Measurements from ENCODE around the gene KDM4E.
"Not testable (repeated sequence)": the region's sequence is repeated elsewhere in the genome, so short reads cannot be mapped to it uniquely, and the experiment has no call there.

The KDM4E gene

DNA sequence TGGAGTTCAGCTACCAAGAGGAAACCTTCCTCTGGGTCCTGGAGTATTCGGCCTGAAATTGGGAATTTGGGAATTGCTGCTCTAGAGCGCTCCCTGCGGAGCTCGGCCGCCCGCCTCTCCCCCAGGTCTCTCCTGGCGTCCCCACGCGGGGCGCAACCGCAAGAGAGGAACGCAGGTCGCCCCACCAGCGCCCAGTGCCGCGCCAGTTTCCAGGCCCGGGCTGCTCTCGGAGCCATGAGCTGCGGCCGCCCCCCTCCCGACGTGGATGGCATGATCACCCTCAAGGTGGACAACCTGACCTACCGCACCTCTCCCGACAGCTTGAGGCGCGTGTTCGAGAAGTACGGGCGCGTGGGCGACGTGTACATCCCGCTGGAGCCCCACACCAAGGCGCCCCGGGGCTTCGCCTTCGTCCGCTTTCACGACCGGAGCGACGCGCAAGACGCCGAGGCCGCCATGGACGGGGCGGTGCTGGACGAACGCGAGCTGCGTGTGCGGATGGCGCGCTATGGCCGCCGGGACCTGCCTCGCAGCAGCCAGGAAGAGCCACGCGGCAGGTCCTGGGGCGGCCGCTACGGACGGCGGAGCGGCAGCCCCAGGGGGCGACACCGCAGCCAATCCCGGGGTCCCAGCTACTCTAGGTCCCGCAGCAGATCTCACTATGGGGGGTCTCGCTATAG lies 12.4 kb downstream of the KDM4E start:
- H3K36me3 Mint-ChIP-seq, H3K9me3 Mint-ChIP-seq, H3K4me3 Mint-ChIP-seq, H3K4me1 Mint-ChIP-seq, H3K27ac Mint-ChIP-seq: not testable (repeated sequence)
- H3K27me3 Mint-ChIP-seq: peaks cover 26% of the 10 kb centered on the region

DNA sequence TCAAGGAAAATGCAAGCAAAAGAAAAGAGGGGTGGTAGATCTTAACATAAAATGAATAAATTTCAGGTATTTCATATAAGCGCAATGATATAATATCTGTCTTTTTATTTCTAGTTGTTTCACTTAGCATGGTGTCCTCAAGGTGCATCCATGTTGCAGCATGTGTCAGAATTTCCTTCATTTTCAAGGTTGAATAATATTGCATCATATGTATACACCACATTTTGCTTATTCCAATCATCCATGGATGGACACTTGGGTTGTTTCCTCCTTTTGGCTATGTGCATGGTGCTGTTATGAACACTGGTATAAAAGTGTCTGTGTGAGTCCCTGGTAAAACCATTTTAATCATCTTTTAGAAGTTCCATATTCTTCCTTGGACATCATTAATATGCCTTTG lies 17.2 kb downstream of the KDM4E start:
- no peak overlapping the region for H3K27ac Mint-ChIP-seq
- H3K27me3 Mint-ChIP-seq: peaks cover 20% of the 10 kb centered on the region
- H3K4me1 Mint-ChIP-seq: no peaks in the 10 kb centered on the region
- H3K4me3 Mint-ChIP-seq: no peak overlapping the region
- no peaks in the 10 kb centered on the region for H3K9me3 Mint-ChIP-seq
- H3K36me3 Mint-ChIP-seq: peaks cover 5% of the 10 kb centered on the region

DNA sequence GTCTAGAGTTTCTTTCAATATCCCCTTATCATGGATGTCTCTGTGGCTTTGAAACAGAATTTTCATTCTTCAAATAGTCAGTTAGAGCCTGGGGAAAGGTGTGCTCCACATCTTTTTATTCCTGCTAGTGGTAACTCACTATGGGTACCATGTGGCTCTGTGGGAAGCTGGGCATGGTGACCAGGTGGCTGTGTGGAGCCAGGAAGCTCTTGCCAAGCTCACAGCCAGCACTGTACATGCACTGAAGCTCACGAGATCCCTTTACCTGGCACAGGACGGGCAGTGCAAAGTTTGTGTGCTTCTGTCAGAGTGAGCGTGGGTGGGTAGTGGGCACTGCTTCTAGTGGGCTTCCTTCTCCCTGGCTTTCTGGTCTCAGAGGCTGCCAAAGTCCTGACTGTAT lies 17.8 kb downstream of the KDM4E start:
- Mint-ChIP-seq H3K27ac (no peak overlapping the region), H3K36me3 (peaks cover 5% of the 10 kb centered on the region), H3K4me3 (no peak overlapping the region), H3K4me1 (no peaks in the 10 kb centered on the region), H3K9me3 (no peaks in the 10 kb centered on the region), H3K27me3 (peaks cover 20% of the 10 kb centered on the region)

DNA sequence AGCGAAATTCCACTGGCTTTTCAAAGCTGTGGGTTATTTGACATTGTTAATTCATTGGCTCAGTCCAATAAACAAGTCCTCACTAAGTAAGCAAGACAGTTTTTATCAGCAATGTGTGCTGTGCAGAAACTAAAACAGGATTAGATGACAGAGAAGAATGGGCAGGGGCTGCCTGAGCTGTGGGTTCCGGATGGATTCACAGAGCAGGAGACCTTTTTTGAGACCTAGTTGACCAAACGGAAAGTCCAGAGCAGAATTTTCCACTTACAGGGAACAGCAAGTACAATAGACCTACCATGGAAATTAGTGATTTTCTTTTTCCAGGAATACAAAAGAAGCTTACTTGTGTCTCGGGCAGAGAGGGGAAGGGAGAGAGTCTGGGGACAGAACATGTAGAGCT lies 19.0 kb downstream of the KDM4E start:
- no peaks in the 10 kb centered on the region for H3K4me1 Mint-ChIP-seq

DNA sequence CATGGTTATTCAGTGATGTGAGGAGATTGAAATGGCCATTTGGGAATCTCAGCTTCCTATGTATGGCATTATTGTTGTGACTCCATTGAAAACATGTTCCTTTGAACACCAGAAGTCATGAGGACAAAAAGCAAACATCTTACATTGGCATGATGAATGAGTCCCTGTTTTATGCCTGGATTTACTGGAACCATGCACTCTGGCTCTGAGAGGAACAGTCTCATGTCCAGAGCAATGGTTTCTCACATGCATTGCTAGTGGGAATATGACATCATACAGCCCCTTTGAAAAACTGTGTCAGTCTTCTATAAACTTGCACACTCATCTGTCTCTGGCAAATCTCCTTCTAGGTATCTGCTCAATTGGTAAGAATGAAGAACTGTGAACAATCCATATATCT lies 20.8 kb downstream of the KDM4E start:
- no peaks in the 10 kb centered on the region for H3K36me3 Mint-ChIP-seq
- H3K4me3 Mint-ChIP-seq: no peak overlapping the region
- no peaks in the 10 kb centered on the region for H3K9me3 Mint-ChIP-seq
- H3K27me3 Mint-ChIP-seq: peaks cover 15% of the 10 kb centered on the region
- H3K27ac Mint-ChIP-seq: no peak overlapping the region
- H3K4me1 Mint-ChIP-seq: no peaks in the 10 kb centered on the region

More for the DNA sequence above, 19.0 kb downstream of the KDM4E start:
- Mint-ChIP-seq H3K36me3 (peaks cover 2% of the 10 kb centered on the region), H3K9me3 (no peaks in the 10 kb centered on the region), H3K4me3 (no peak overlapping the region), H3K27me3 (peaks cover 16% of the 10 kb centered on the region), H3K27ac (no peak overlapping the region)

DNA sequence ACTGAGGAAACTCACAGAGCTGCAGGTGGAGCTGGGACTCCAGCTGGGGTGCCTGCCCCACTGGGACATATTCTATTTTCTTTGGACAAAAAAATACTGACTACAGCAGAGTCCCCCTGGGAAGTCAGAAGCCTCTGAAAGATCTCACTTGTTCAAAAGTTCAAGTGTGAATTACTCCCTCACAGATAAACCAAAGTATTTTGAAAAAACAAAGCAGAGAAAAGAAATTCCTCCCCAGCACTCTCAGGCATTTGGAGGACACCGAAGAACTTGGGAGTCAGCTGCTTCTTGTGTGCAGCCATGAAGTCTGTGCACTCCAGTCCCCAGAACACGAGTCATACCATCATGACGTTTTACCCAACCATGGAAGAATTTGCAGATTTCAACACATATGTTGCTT lies 24.1 kb downstream of the KDM4E start, which contains the start of gene KDM4F:
Gene KDM4F (plus strand): TSS at position 301 of the 400 bp plus-strand sequence.
- not testable (repeated sequence) for H3K9me3 Mint-ChIP-seq, H3K27ac Mint-ChIP-seq, H3K4me1 Mint-ChIP-seq, H3K4me3 Mint-ChIP-seq, H3K36me3 Mint-ChIP-seq
- H3K27me3 Mint-ChIP-seq: peaks cover 19% of the 10 kb centered on the region

DNA sequence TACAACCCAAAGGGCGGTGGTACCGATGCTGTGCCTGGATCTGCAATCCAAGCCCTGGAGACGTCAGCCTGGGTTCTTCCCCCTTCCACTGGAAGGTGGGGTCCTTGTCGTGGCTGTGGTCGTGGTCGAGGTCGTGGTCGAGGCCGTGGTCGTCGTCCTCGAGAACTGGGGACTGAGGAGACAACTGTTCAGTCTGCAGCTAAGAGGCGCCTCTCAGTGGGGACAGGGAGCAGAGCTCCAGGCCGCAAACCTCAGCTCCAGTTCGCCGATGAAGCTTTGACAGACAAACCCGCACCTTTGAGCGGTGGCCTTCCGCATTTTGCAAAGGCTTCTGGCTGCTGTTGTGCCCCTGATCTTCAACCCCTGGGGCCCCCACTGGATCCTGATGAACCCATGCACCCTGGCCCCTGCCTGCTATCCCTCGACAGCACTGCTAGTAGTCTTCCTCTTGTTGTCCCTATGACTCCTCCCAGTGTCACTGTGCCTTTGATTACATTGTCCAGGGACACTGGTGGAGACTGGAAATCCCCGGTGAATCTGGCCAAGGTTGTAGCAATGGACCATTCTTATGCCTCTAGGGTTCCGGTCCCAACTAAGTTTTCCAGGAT lies 25.6 kb downstream of the KDM4E start:
- Mint-ChIP-seq H3K4me3 (no peak overlapping the region), H3K27ac (no peak overlapping the region), H3K9me3 (no peaks in the 10 kb centered on the region), H3K4me1 (no peaks in the 10 kb centered on the region), H3K36me3 (no peaks in the 10 kb centered on the region), H3K27me3 (peaks cover 18% of the 10 kb centered on the region)

DNA sequence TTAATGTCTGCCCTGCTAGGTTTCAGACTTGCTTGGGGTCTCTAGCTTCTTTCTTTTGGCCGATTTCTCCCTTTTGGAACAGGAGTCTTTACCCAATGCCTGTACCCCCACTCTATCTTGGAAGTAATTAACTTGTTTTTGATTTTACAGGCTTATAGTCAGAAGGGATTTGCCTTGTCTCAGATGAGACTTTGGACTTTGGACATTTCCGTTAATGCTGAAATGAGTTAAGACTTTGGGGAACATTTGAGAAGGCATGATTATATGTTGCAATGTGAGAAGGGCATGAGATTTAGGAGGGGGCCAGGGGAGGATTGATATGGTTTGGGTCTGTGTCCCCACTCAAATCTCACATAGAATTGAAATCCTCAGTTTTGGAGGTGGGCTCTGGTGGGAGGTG lies 29.3 kb downstream of the KDM4E start:
- Mint-ChIP-seq H3K27ac (no peak overlapping the region), H3K36me3 (no peaks in the 10 kb centered on the region), H3K4me1 (no peaks in the 10 kb centered on the region), H3K9me3 (no peaks in the 10 kb centered on the region), H3K27me3 (peaks cover 17% of the 10 kb centered on the region), H3K4me3 (no peak overlapping the region)

DNA sequence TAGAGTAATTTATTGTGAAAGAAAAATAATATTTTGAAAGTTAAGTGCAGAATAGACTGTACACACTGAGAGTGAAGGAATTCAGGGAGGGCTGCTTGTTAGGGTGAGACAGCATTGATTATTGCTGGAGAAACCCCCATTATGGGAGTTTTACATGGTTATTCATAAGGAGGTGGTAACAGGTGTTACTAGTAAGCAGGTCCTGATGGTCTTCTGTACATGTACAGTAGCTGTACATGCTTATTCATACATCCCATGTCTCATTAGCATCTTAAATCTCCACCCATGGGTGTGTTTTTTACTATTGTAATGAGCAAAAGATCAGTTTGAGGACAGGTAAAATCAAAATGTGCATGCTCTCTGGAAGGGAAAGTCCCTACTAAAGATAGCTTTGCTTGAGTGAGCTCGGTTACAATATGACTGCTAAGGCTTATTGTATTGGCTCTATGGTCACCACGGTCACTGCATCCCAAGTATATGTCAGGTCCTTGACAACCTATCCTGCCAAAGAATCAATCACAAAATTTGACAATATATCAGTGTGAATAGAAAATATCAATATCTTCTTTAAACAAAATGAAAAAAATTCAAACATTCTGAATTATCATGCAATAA lies 30.3 kb downstream of the KDM4E start:
- H3K27me3 Mint-ChIP-seq: peaks cover 18% of the 10 kb centered on the region
- no peaks in the 10 kb centered on the region for H3K4me1 Mint-ChIP-seq
- H3K27ac Mint-ChIP-seq: no peak overlapping the region

DNA sequence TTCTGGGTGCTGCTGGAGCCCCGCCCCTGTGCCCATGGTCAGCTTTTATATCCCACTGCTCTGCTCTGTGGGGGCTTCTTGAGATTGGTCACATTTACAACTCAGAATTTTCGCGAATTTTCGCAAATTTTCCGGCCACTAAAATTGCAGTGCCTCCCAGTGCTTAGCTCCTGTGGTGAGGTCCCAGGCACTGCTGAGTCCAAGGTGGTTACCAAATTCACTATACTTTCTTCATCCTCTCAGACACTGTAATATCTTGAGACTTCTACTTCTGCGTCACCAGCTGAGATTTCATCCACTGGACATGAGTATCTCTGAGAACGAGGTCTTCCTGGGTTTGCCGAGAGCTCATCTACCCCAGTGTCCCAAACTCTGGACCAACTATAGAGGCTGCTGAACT lies 32.9 kb downstream of the KDM4E start:
- H3K36me3 Mint-ChIP-seq: no peaks in the 10 kb centered on the region
- H3K9me3 Mint-ChIP-seq: no peaks in the 10 kb centered on the region
- H3K27ac Mint-ChIP-seq: no peak overlapping the region
- H3K4me3 Mint-ChIP-seq: no peak overlapping the region
- peaks cover 15% of the 10 kb centered on the region for H3K27me3 Mint-ChIP-seq
- H3K4me1 Mint-ChIP-seq: no peaks in the 10 kb centered on the region

More for the DNA sequence above, 30.3 kb downstream of the KDM4E start:
- Mint-ChIP-seq H3K36me3 (no peaks in the 10 kb centered on the region), H3K4me3 (no peak overlapping the region), H3K9me3 (no peaks in the 10 kb centered on the region)

DNA sequence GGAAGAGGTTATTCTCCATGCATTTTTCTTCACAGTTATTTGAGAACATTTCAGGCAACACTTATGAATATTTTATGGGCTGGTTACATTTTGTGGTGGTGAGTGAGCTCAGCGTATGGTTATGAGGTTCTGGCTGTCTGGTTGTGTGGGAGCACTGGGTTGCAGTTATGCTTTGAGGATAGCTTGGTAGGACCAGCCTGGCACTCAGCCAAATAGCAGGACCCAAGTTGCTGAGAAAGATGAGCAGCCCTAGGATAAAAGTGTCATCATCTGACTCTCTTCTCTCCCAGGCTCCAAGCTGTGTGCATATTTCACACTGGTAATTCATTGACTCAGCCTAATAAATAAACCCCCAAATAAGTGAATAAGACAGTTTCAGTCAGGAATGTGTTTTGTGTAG lies 33.6 kb downstream of the KDM4E start:
- Mint-ChIP-seq H3K4me3 (no peak overlapping the region), H3K9me3 (no peaks in the 10 kb centered on the region), H3K27ac (no peak overlapping the region), H3K4me1 (no peaks in the 10 kb centered on the region), H3K27me3 (peaks cover 13% of the 10 kb centered on the region), H3K36me3 (no peaks in the 10 kb centered on the region)

DNA sequence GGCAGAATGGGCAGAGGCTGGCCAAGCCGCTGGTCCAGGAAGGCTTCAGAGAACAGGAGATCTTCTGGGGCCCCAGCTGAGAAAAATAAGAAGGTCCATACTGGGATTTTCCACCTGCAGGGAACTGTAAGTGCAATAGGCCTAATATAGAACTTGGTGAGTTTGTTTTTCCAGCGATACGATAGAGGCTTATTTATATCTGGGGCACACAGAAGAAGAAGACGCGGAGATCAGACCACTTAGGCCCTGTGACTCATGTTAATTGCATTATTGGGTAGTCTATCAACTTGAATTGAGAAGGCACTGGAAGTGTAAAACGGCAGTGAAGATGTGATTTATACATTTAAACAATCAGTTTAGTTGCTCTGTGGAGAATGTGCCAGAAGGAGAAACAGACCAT lies 34.0 kb downstream of the KDM4E start:
- peaks cover 11% of the 10 kb centered on the region for H3K27me3 Mint-ChIP-seq
- no peaks in the 10 kb centered on the region for H3K9me3 Mint-ChIP-seq
- no peak overlapping the region for H3K4me3 Mint-ChIP-seq
- H3K27ac Mint-ChIP-seq: no peak overlapping the region
- no peaks in the 10 kb centered on the region for H3K4me1 Mint-ChIP-seq
- H3K36me3 Mint-ChIP-seq: no peaks in the 10 kb centered on the region

DNA sequence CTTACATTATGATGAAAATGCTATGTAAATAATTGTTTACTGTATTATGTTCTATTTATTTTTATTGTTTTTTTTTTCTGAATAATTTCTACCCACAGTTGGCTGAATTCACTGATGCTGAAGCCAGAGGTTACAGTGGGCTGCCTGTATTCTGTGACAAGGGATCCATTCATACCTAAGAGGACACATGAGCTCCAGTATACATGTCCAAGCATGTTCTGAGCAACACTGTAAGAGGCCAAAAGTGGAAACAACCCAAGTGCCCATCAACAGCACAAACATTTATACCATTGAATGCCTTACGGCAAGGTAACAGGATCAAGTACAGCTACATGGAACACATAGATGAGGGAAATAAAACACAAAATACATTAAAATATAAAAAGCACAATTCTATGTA lies 40.3 kb downstream of the KDM4E start:
- Mint-ChIP-seq H3K36me3 (peaks cover 2% of the 10 kb centered on the region), H3K9me3 (no peaks in the 10 kb centered on the region), H3K4me1 (peaks cover 18% of the 10 kb centered on the region), H3K4me3 (no peak overlapping the region), H3K27ac (no peak overlapping the region), H3K27me3 (no peaks in the 10 kb centered on the region)

DNA sequence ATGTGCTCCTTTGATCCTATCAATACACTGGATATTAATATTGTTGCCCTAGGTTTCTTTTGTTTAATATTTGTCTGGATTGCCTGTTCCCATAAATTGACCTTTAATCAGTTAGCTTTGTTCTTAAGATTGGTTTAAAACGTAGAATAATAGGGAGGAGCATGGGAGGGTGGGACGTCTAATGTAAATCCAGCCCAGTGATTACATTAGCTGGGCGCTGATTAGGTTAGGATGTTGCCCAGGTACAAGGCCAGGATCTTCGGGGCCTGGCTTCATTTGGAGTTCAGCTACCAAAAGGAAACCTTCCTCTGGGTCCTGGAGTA lies 41.6 kb downstream of the KDM4E start, which contains the start of gene SRSF8:
Gene SRSF8 (plus strand): TSS at position 204 of the 323 bp plus-strand sequence. CDS start 308 bp downstream, outside the sequence.
- peaks cover 9% of the 10 kb centered on the region for H3K36me3 Mint-ChIP-seq
- H3K27me3 Mint-ChIP-seq: no peaks in the 10 kb centered on the region
- H3K9me3 Mint-ChIP-seq: no peaks in the 10 kb centered on the region
- peak within 1 kb of the TSS; percentile 98 for H3K4me3 Mint-ChIP-seq
- H3K4me1 Mint-ChIP-seq: peaks cover 29% of the 10 kb centered on the region
- H3K27ac Mint-ChIP-seq: peak within 1 kb of the TSS; percentile 98

DNA sequence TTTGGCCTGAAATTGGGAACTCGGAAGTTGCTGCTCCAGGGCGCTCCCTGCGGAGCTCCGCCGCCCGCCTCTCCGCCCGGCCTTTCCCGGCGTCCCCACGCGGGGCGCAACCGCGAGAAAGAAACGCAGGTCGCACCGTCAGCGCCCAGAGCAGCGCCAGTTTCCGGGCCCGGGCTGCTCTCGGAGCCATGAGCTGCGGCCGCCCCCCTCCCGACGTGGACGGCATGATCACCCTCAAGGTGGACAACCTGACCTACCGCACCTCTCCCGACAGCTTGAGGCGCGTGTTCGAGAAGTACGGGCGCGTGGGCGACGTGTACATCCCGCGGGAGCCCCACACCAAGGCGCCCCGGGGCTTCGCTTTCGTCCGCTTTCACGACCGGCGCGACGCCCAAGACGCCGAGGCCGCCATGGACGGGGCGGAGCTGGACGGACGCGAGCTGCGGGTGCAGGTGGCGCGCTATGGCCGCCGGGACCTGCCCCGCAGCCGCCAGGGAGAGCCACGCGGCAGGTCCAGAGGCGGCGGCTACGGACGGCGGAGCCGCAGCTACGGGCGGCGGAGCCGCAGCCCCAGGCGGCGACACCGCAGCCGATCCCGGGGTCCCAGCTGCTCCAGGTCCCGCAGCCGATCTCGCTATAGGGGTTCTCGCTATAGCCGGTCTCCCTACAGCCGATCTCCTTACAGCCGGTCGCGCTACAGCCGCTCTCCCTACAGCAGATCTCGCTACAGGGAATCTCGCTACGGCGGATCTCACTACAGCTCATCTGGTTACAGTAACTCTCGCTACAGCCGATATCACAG lies 42.2 kb downstream of the KDM4E start:
- Mint-ChIP-seq H3K27ac (peak overlapping the region; percentile 98), H3K9me3 (no peaks in the 10 kb centered on the region), H3K36me3 (peaks cover 9% of the 10 kb centered on the region), H3K4me3 (peak overlapping the region; percentile 98), H3K27me3 (no peaks in the 10 kb centered on the region), H3K4me1 (peaks cover 31% of the 10 kb centered on the region)

DNA sequence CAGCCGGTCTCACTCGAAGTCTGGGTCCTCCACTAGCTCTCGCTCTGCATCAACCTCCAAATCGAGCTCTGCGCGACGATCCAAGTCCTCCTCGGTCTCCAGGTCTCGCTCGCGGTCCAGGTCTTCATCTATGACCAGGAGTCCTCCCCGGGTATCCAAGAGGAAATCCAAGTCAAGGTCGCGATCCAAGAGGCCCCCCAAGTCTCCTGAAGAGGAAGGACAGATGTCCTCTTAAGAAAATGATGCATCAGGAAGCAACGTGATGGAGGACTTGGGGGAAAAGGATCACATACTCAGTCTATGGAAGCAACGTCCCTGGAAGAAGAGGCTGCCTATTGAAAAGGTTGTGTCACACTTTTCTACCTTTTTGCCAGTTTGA lies 42.8 kb downstream of the KDM4E start:
- H3K9me3 Mint-ChIP-seq: no peaks in the 10 kb centered on the region
- peak overlapping the region; percentile 98 for H3K27ac Mint-ChIP-seq
- peaks cover 35% of the 10 kb centered on the region for H3K4me1 Mint-ChIP-seq
- H3K36me3 Mint-ChIP-seq: peaks cover 9% of the 10 kb centered on the region
- no peaks in the 10 kb centered on the region for H3K27me3 Mint-ChIP-seq
- H3K4me3 Mint-ChIP-seq: peak overlapping the region; percentile 98
